MM.1S (cell line): Measurements from ENCODE around the gene PHF12.

Experiments used
- CTCF ChIP-seq: fragments of 300-600 bp; sonication (generic); IDR thresholded peaks from 2 replicates; pipeline ENCODE4 v1.5.1; 2016; ENCODE audit warnings: antibody characterized with exemption, low read length, mixed read lengths
- EZH2 ChIP-seq: fragments of 300-600 bp; sonication (generic); optimal IDR thresholded peaks from 2 replicates; pipeline ENCODE3; 2017; ENCODE audit warnings: low read depth, mild to moderate bottlenecking, antibody characterized with exemption, low read length, mixed read lengths

GRCh38 chr17:28912281-28912937, 38.9 kb downstream of the PHF12 start:
- TF ChIP-seq CTCF, result peak; percentile 56
- no peak for TF ChIP-seq EZH2
